Frontal cortex (tissue), 4 donors: ENCODE results near the gene PLB1. TPM values are rescaled to one million over a fixed set of nuclear protein-coding genes. Genes with fewer than 3 reads are reported as not detected.
"Not testable (repeated sequence)": the region's sequence is repeated elsewhere in the genome, so short reads cannot be mapped to it uniquely, and the experiment has no call there.

ENCODE experiments used
- DNase-seq, 2 donors: peaks; one replicate each; pipeline ENCODE4 v3.0.0; 2012; ENCODE audit warnings: low spot score in 2 of 2
- FAIRE-seq: peaks from 2 replicates; lab custom pipeline; 2012; peaks lifted over from hg19 to GRCh38; lab: Jason Lieb, UNC
- total RNA-seq: library from RNA; depleted of rRNA; stranded (reverse); fragments of >200 nt; gene quantifications from one replicate; pipeline ENCODE4 v1.2.3, GENCODE V29; 2014
- donor health status: control.
- donor health status: control.
- donor health status: control.

PLB1 gene
- total RNA-seq, 1 donor from 2014 or later = 1.2 TPM

DNA sequence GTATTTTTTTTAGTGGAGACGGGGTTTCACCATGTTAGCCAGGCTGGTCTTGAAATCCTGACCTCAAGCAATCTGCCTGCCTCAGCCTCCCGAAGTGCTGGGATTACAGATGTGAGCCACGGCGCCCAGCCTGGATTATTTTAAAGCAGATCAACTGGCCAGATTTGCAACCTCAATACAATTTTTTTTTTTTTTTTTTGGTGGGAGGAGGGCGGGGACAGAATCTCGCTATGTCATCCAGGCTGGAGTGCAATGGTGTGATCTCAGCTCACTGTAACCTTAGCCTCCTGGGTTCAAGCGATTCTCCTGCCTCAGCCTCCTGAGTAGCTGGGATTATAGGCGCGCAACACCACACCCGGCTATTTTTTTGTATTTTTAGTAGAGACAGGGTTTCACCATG lies 54.5 kb downstream of the PLB1 start:
- not testable (repeated sequence) for FAIRE-seq, DNase-seq

DNA sequence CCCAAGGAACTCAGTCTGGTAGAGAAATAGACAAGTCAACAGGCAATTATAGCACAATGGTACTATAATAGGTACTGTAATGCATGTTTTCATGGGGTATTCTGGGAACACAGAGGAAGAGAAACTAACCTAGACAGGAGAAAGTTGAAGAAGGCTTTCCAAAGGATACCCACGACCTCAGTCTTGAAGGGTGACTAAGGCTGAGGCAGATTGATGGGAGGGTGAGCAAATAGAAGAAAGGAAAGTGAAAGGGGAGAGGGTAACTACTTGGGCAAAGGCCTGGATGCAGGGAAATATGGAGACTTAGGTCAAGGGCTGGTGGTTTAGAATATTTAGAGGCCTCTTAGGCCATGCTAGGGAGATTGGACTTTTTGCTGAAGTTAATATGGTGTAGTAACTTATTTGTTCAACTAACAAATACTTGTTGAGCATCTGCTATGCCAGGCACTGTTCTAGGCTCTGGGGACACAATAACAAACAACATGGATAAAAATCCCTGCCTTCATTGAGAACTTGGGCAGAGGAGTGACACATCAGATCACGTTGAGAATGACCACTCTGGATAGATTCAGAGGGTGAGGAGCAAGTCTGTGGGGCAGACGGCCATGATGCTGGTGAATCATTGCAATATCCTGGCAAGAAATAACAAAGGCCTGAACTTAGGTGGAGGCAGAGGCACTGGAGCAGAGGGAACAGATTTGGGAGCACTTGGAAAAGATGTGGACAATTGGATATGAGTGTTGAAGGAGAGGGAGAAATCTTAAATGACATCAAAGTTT lies 56.4 kb downstream of the PLB1 start:
- no peak for FAIRE-seq
- DNase-seq = no peak

DNA sequence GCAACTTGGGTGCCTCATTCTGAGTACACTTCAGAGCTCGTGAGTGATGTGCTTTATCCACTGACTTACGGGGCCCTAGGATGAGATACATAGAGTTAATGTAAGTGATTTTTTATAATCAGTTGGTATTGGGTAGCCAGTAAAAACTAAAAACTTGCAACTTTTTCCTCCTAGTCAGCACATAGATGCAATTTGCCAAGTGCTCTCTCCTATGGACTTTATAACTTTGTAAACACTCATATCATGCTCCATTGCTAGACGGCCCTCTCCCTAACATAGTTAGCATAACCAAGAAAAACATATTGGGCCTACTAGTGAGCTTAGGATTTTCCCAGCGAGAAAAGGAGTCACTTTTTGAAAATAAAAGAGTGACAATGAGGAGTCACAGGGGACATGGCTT lies 60.4 kb downstream of the PLB1 start:
- FAIRE-seq = no peak
- no peak for DNase-seq

DNA sequence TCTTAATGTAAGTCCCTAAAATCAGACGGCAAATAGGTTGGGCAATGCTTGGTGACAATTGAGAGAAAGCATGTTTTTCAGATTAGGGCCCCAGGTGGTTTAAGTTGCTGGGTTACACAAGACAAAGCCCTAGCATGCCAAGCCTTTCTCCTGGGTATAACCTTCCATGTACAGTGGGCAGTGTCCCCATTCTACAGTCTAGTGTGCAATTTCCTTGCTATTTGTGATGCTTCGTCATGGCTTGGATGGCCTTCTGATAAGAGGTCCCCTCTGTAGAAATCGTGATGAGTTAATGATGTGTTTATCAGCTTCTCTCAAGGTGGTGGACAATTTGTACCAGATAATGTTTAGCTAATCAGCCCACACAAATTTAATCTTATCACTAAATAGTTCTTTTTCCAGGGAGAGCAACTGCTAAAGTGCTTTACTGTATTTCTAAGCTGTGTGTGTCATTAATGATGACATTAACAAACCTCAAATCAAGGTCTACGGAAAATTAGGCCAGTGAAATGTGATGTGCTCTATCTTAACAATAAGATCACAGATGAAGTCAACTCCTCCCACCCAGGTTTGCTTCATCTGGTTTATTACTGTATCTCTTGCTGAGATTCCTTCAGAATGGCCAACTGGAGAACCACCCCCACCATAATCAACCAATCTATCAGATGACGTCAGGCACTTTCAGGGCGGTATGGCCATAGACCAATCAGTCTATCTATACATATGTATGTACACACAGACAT lies 61.7 kb downstream of the PLB1 start:
- FAIRE-seq = no peak
- DNase-seq = no peak

DNA sequence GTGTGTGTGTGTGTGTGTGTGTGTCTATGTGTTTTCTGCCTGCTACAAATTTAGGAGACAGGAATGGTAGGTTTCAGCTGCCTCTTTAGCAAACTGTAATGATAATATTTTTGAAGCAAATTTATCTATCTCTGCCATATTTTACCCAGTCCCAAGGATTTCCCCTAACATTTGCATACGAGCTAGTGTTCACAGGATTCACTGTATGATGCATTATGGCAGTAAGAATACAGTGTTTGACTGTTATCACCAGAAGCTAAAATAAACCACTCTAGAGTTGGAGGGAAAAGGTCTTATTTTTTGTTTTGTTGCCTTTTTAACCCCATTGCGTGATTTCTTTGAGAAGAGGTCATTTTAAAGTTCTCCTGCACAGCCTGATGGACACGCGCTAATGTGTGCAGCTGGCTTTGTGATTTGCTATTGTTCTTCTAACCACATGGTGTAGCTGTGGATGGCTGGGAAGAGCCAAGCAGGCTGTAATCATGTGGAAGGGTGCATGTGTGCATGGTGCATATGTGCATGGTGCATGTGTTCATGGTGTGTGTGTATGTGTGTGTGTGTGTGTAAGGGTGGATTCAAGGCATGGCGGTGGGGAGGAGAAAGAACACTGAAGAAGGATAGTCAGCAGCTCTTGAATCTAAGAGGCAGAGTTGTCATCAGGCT lies 62.4 kb downstream of the PLB1 start:
- FAIRE-seq = no peak

DNA sequence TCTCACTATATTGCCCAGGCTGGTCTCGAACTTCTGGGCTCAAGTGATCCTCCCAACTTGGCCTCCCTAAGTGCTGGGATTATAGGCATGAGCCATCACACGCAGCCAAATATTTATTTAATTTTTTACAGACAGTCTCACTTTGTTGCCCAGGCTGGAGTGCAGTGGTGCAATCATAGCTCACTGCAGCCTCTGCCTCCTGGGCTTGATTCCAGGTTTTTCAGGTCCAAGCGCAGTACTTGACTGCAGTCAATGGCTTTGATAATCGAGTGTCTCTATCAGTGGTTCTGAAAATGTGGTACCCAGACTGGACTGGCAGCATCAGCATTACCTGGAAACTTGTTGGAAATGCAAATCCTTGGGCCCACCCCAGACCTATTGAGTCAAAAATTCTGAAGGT lies 63.1 kb downstream of the PLB1 start:
- FAIRE-seq = no peak
- no peak for DNase-seq

More for the DNA sequence above, 62.4 kb downstream of the PLB1 start:
- no peak for DNase-seq

DNA sequence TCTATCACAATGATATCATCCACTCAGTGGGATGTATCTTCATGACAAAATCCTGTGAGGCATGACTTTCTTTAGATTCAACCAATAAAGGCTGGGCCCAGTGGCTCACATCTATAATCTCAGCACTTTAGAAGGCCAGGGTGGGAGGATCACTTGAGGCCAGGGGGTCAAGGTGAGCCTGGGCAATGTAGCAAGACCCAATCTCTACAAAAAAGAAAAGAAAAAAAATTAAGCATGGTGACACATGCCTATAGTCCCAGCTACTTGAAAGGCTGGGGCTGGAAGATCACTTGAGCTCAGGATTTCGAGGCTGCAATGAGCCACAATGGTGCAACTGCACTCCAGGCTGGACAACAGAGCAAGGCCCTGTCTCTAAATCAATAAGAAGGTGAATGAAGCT lies 68.0 kb downstream of the PLB1 start:
- FAIRE-seq (no peak), DNase-seq (no peak)

DNA sequence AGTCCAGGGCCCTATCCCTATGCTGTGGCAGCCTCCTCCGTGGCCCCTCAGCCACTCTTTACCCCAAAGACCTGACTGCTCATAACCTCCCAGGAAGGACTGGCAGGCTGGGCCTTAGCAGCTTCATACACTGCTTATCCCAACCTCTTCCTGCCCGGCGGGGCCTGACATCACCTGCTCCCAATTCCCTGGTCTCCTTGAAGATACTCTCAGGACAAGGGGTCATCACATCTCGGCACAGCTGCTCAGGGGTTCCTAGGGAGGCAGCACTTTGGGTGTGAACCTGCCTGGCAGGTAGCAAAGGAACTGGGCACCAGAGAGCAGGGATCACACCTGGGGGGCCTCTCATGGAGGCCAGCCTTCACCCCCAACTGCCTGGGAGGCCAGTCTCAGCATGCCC lies 68.5 kb downstream of the PLB1 start:
- no peak for DNase-seq
- FAIRE-seq = no peak

DNA sequence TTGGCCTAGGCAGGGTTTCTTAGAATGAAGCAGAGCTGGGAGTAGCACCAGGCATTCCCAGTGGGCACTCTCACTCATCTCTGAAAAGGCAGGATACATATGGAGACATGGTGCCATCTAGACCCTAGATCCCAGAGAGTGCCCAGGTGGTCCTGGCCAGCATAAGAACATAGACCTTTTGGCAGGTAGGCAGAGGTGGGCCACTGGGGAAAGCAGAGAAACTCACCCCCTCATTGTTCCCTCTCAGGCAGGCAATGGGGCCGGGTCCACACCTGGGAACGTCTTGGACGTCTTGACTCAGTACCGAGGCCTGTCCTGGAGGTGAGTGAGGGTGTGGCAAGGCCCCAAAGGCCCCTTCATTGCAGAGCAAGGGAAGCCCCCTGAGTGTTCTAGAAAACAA lies 69.2 kb downstream of the PLB1 start:
- DNase-seq (no peak), FAIRE-seq (no peak)

DNA sequence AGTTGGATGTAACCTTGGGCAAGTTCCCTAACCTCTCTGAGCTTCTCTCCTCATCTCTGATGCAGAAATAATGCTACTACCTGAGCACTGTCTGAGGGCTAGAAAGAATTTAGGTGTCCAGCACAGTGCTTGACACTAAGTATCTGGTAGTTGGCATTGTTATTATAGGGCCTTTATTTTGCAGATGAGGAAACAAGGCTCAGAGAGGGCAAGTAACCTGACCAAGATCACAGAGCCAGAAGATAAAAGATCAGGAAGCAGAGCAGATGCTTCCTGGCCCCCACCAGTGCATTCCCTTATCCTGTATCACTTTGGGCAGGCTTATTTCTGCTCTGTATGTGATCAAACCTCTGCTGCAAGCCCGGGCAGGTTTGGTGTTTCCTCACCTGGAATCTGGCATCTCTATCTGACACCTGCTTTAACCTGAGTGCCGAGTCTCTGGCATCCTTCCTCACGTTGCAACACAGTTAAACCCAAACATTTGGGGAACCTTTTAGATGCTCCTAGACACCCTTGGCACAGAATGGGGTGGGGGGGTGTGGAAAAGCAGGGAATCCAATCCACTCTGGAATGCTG lies 69.9 kb downstream of the PLB1 start:
- DNase-seq = no peak
- FAIRE-seq = no peak

DNA sequence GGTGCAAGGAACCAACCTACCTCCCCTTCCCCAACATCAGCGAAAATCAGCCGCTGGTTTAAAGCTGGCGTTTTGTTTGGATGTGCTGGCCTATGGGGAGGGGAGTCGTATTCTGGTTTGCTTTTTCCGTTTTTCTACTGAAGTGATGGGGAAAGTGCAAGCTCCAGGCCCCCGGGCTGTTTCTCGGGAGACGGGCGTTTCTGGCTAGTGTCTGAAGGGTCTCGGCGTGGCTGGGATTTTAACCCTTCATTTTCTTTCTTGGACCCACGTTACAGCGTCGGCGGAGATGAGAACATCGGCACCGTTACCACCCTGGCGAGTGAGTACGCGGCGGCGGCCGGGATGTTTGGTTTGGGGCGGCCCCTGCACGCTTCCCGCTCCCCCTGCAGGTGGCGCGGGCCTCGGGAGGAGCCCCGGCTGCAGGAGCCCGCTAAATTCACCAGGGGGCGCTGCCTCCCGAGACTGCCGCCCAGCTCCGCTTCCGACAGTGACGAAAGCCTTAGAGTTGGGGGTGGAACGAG lies 70.7 kb downstream of the PLB1 start:
- FAIRE-seq = no peak

DNA sequence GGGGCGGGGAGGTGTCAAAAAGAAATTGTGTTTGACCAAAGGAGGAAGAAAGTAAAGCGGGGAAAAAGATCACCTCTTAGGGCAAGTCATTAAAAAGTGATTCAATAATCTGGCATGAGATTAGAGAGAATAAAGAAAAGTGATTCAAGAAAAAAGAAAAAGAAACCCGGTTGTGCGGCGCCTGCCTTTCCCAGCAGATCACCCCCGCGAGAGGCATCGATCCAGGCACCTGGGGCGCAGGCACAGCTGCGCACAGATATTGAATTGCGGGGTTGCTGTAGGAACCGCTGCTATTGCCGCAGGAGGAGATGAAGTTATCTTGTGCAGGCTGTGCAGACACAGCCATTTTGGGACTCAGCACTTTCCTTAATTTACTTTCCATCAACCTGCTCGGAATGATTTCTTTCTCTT lies 71.2 kb downstream of the PLB1 start:
- FAIRE-seq = no peak
- DNase-seq = peak; percentile 27 to 51

More for the DNA sequence above, 70.7 kb downstream of the PLB1 start:
- peak; percentile 73 to 93 for DNase-seq

DNA sequence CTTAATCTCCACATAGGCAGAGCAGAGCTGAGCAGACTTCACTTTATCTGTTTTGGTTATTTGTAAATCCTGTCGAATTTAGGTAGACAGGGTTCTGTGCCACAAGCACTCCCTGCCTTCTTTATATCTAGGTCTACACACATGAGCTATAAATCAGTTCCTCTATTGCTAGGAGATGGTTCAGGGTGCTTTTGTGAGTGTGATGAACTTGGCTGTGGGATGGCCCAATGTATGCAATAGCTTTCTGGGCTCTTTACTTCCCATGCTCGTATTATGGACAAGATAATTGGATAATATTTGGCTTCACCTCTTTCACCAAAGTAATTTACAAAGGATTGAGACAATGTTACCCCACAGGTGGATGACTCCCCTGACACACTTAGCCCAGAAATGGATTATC lies 72.2 kb downstream of the PLB1 start:
- DNase-seq (no peak), FAIRE-seq (no peak)

DNA sequence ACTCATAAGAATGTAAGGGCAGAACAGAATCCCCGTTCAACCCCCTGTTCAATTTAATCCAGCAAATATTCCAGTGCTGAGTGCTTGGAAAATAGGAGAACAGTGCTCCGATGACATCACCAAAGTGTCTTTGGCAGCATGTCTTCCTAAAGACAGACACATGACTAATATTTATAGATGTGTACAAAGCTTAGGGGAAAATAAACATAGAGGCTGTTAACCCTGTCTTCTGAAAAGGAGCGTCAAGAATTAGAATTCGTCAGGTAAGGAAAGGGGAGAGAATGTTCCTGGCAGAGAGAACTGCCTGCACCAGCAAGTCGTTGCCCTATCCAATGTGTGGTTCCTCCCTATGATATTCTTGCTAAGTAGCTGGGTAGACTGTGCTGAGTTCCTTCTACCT lies 72.7 kb downstream of the PLB1 start:
- DNase-seq (no peak), FAIRE-seq (no peak)

DNA sequence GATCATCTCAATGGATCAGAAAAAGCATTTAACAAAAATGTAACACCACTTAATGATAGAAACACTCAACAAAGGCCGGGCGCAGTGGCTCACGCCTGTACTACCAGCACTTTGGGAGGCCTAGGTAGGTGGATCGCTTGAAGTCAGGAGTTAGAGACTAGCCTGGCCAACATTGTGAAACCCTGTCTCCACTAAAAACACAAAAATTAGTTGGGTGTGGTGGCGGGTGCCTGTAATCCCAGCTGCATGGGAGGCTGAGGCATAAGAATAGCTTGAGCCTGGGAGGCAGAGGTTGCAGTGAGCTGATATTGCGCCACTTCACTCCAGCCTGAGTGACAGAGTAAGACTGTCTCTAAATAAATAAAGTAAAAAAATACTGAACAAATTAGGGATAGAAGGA lies 74.6 kb downstream of the PLB1 start:
- FAIRE-seq (no peak), DNase-seq (no peak)

DNA sequence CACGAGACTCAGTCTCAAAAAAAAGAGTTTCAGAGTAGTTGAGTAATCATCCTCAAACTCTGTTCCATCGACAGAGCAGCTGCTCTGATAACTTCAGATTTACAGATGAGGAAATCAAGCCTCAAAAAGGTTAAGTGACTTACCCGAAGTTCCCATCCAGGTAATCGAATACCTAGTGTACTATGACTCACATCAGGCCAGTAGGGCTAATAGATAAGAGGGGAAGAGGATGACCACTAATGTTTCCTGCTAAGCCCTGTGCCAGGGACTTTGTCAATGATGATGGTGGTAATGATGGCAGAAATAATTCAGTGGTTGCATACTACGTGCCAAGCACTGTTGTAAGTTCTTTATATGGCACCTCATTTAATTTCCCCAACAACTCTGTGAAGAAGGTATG lies 80.9 kb downstream of the PLB1 start:
- DNase-seq (no peak), FAIRE-seq (no peak)

DNA sequence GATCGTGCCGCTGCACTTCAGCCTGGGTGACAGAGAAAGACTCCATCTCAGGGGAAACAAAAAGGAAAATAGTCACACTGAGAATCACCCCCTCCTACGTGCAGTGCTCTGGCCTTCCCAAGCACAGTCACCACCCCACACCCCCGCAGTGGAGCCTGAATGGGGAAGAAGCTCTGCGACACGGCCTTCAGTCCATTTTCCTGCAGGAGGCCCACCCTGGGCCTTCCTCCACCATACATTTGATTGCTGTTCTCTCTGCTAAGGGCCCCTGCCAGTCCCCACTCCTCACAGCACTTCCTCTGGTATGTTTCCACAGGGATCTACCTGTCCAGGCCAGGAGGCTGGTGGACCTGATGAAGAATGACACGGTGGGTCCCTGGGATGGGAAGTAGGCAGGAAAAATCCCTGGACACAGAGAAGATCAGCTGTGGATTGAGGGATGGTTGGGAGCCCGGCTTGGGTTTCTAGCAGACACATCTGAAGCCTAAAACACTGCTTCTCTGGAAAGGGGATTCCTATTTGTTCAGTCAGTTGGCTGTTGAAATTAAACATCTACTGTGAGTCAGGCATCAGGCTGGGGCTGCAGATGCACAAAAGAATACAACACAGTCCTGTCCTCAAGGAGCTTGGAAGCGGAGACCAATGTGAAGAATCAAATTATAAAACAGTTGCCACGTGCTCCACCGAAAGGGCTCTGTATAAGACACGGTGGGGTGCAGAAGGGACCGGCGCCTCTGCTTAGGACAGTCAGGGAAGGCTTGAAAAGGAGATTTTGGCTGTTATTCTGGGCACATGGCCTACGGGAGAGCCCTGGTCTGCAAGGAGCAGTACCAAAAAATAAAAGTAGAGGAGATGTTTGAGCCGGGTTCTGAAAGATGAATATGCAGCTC lies 82.2 kb downstream of the PLB1 start:
- DNase-seq (no peak), FAIRE-seq (no peak)

DNA sequence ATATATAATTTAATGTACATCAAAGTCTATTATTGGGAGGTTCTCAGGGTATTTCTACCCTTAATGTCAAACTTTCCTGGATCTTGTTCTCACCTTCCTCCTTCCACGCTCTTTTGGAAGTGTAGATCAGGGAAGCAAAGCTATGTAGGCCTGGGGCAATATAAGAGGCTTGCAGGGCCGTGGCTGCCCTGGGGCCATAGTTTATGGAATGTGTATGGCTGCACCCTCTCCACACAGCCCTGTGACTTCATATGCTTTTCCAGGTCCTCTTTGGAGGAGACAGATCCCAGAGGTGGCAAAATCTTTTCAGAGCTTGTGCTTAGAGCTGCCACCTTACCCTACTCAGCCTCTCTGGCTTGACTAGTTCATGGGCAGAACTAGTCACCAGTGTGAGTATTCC lies 82.9 kb downstream of the PLB1 start:
- FAIRE-seq (no peak), DNase-seq (no peak)

DNA sequence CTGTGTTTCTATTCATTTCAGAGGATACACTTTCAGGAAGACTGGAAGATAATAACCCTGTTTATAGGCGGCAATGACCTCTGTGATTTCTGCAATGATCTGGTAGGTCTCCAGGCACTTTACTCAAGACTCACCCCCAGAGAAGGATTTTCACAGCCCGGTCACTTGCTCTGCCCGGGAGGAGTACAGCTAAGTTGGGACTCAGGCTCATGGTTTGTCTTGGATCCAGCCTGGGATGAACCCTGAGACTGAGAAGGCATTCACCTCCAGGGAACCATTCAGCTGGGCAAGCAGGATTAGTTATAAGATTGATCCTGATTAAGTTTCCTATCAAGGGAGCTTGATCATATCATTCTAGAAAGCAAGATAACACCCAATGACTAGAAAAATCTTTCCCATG lies 83.7 kb downstream of the PLB1 start:
- FAIRE-seq = no peak
- no peak for DNase-seq
